Endothelial cell of umbilical vein (primary cell): ENCODE data around the gene SYNE1. TPM values are rescaled to one million over a fixed set of nuclear protein-coding genes. Genes with fewer than 3 reads are reported as not detected.
A peak's percentile ranks its signal among the peaks of the same experiment; 100 is the strongest.

Source experiments
- BruUV-seq: library from RNA; stranded (reverse); fragments of 400-500 nt; replicated peaks from 2 replicates; lab custom pipeline; 2021; lab: Mats Ljungman, UMichigan
- CTCF ChIA-PET: fragments of 300-600, 350-600 bp; sonication (Branson Sonifier 250); formaldehyde crosslinking; loops from one replicate; lab custom pipeline; 2021; ENCODE audit warnings: antibody characterized with exemption, inconsistent platforms; lab: Charles Lee
- POLR2A ChIA-PET: fragments of 300-600, 350-600 bp; sonication (Branson Sonifier 250); formaldehyde crosslinking; loops from one replicate; lab custom pipeline; 2021; ENCODE audit warnings: antibody characterized with exemption, inconsistent platforms; lab: Charles Lee
- DNase-seq: peaks from one replicate; pipeline ENCODE4 v3.0.0-alpha.2; 2011; ENCODE audit warnings: low read depth, low spot score
- FAIRE-seq: peaks from 2 replicates; lab custom pipeline; 2011; peaks lifted over from hg19 to GRCh38; lab: Jason Lieb, UNC
- H2AFZ ChIP-seq: 2 replicates; pipeline ENCODE4 v1.6.0; 2012; ENCODE audit warnings: low read depth, low read length, control low read depth, inconsistent platforms
- H3K27ac ChIP-seq: 2 replicates; pipeline ENCODE4 v1.5.1; 2011; ENCODE audit warnings: low read depth, mild to moderate bottlenecking, control low read depth, low read length, moderate library complexity; ENCODE audit not compliant: insufficient read depth
- H3K27me3 ChIP-seq, 2 experiments: 2 replicates each; pipeline versions ENCODE4 v1.6.0 to v1.6.1; 2011; ENCODE audit warnings: low read length in 2 of 2, mixed read lengths in 1 of 2; ENCODE audit not compliant: control insufficient read depth in 2 of 2, insufficient read depth in 2 of 2
- H3K36me3 ChIP-seq, 2 experiments: 2 replicates in 1 of 2; 3 replicates in 1 of 2; pipeline ENCODE4 v1.5.1; 2011; ENCODE audit warnings: low read length in 2 of 2, mild to moderate bottlenecking in 1 of 2, moderate library complexity in 1 of 2; ENCODE audit not compliant: control insufficient read depth in 2 of 2, insufficient read depth in 2 of 2; ENCODE audit errors: extremely low read depth in 1 of 2
- H3K4me1 ChIP-seq: 3 replicates; pipeline ENCODE4 v1.5.1; 2011; ENCODE audit warnings: mild to moderate bottlenecking, low read length; ENCODE audit not compliant: control insufficient read depth, insufficient read depth; ENCODE audit errors: extremely low read depth
- H3K4me2 ChIP-seq: 2 replicates; pipeline ENCODE4 v1.6.1; 2011; ENCODE audit warnings: low read length, control low read depth, mixed read lengths; ENCODE audit not compliant: insufficient read depth
- H3K4me3 ChIP-seq, 3 experiments: fragments of 200-600 bp in 1 of 3; sonication (generic), shearing (Covaris generic) in 1 of 3; replicated peaks in 1 of 3; 2 replicates each; pipeline ENCODE4 v1.5.1; 2011 to 2016; ENCODE audit warnings: control low read depth in 3 of 3, low read length in 3 of 3, mild to moderate bottlenecking in 2 of 3, inconsistent platforms in 1 of 3, low read depth in 1 of 3, moderate library complexity in 1 of 3; ENCODE audit not compliant: insufficient read depth in 1 of 3
- H3K79me2 ChIP-seq: 2 replicates; pipeline ENCODE4 v1.6.0; 2012; ENCODE audit warnings: low read length, inconsistent platforms; ENCODE audit not compliant: control insufficient read depth, insufficient read depth
- H3K9ac ChIP-seq: replicated peaks from 2 replicates; pipeline ENCODE3; 2011; ENCODE audit warnings: low read length, control low read depth; ENCODE audit not compliant: insufficient read depth; ENCODE audit errors: extremely low read depth
- H3K9me1 ChIP-seq: replicated peaks from 3 replicates; pipeline ENCODE4 v1.6.0; 2011; ENCODE audit warnings: mild to moderate bottlenecking, low read length; ENCODE audit not compliant: control insufficient read depth, insufficient read depth; ENCODE audit errors: extremely low read depth
- H3K9me3 ChIP-seq: replicated peaks from 2 replicates; pipeline ENCODE4 v1.5.1; 2012; ENCODE audit warnings: low read length, inconsistent platforms; ENCODE audit not compliant: control insufficient read depth, insufficient read depth
- H4K20me1 ChIP-seq: replicated peaks from 2 replicates; pipeline ENCODE3; 2011; ENCODE audit warnings: mild to moderate bottlenecking, low read length; ENCODE audit not compliant: control insufficient read depth, insufficient read depth; ENCODE audit errors: extremely low read depth
- CTCF ChIP-seq, 2 donors: IDR thresholded peaks; 1 replicate in 1 of 2; 2 replicates in 1 of 2; pipeline ENCODE4 v1.5.1; 2011; ENCODE audit warnings: low read length in 2 of 2, mild to moderate bottlenecking in 2 of 2, moderate library complexity in 2 of 2, control low read depth in 1 of 2, inconsistent platforms in 1 of 2, low read depth in 1 of 2; ENCODE audit not compliant: insufficient read depth in 1 of 2; ENCODE audit errors: extremely low read depth in 1 of 2
- GATA2 ChIP-seq: IDR thresholded peaks from 2 replicates; pipeline ENCODE4 v1.7.0; 2011; ENCODE audit warnings: low read depth, mild to moderate bottlenecking, moderate library complexity, mixed read lengths, low read length; ENCODE audit not compliant: insufficient read length, insufficient read depth
- MAX ChIP-seq: IDR thresholded peaks from 2 replicates; pipeline ENCODE4 v1.6.1; 2011; ENCODE audit not compliant: insufficient read depth, insufficient read length
- MYC ChIP-seq: IDR thresholded peaks from one replicate; pipeline ENCODE4 v1.6.1; 2011; ENCODE audit warnings: mild to moderate bottlenecking, low read depth, low read length
- POLR2A ChIP-seq: IDR thresholded peaks from 2 replicates; pipeline ENCODE4 v1.6.1; 2012; ENCODE audit warnings: low read depth, mild to moderate bottlenecking, control low read depth, low read length
- POLR2AphosphoS5 ChIP-seq: IDR thresholded peaks from 2 replicates; pipeline ENCODE4 v1.6.1; 2012; ENCODE audit warnings: low read depth, mild to moderate bottlenecking, control low read depth, low read length, moderate library complexity; ENCODE audit not compliant: insufficient read depth
- dilution Hi-C: fragments of 300-500 bp; cut with MboI; formaldehyde crosslinking; loops from one replicate; pipeline ENCODE4 v1.15.0; 2019; ENCODE audit warnings: low sequenced_read_pairs; ENCODE audit not compliant: extremely low pct_ligation_motif_present
- intact Hi-C: fragments of 100-400 bp; cut with micrococcal nuclease; formaldehyde crosslinking; loops from one replicate; pipeline ENCODE4 v1.10.0; 2022
- polyA plus RNA-seq, 4 experiments: library from polyadenylated mRNA; depleted of rRNA in 3 of 4; stranded (reverse) in 3 of 4; unstranded in 1 of 4; fragments of >200 nt; gene quantifications; 2 replicates each; pipeline versions ENCODE4 v1.2.1 to v1.2.3, GENCODE V29; 2011 to 2012; ENCODE audit warnings: missing spikeins in 1 of 4
- total RNA-seq: library from RNA; stranded (reverse); gene quantifications from 2 replicates; pipeline ENCODE4 v1.2.3, GENCODE V29; 2021

SYNE1 gene
- total and polyA plus RNA-seq, 2 donors (not counting 3 experiments of a cell fraction or from before 2014, with no cell fraction given), result 26.5 to 52.3 TPM

- no peaks in the 10 kb centered on the region for H3K36me3 ChIP-seq
- ChIA-PET POLR2A (interaction anchor here (3.3 kb wide), 1 partner anchor 26 kb away, joined by 25 read pairs; the partner anchor contains the start of gene MYCT1), CTCF (interaction anchor here (0.6 to 5.4 kb wide), 19 partner anchors 22 to 399 kb away, joined by 3 to 71 read pairs (median 5); partner anchors contain the start of gene MYCT1)
- H4K20me1 ChIP-seq, result no peaks in the 10 kb centered on the region
- H3K4me3 ChIP-seq, result no peak overlapping the region
- H3K27ac ChIP-seq, result no peak overlapping the region
- H3K27me3 ChIP-seq, result no peaks in the 10 kb centered on the region
- TF ChIP-seq POLR2AphosphoS5 (no peak), MYC (no peak), CTCF (IDR thresholded peaks at IDR 0.05; ENCODE audit: extremely low read depth in 1 of 2, insufficient read depth in 1 of 2, low read depth in 1 of 2, low read length in 2 of 2) (peak; percentile 8 to 22), POLR2A (no peak), GATA2 (no peak), MAX (no peak)
- H3K4me2 ChIP-seq, result no peak overlapping the region
- no TSS peak for BruUV-seq
- no peak overlapping the region for H2AFZ ChIP-seq
- dilution Hi-C loops, result no loop called here
- H3K9me1 ChIP-seq, result no peaks in the 10 kb centered on the region
- DNase-seq, result peak; percentile 67
- H3K9me3 ChIP-seq, result no peaks in the 10 kb centered on the region
- no peak overlapping the region for H3K9ac ChIP-seq
- H3K79me2 ChIP-seq, result no peaks in the 10 kb centered on the region
- H3K4me1 ChIP-seq, result peaks cover 44% of the 10 kb centered on the region
- intact Hi-C loops, result loop anchor here (1.0 to 2.0 kb wide), 5 partner anchors 118 to 369 kb away; no protein-coding TSS in a partner anchor
- FAIRE-seq, result peak; percentile 38
Measured at GRCh38 chr6:152669895-152670294, 32.7 kb upstream of the SYNE1 start.
